HG03442 (cell line): Measurements from ENCODE around the gene NRG3.

Experiments used
- ATAC-seq: cut with Tn5 transposase; IDR thresholded peaks from one replicate; pipeline ENCODE4 v1.9.1; 2021; ENCODE audit warnings: mild to moderate bottlenecking, moderate library complexity; ENCODE audit not compliant: unreplicated experiment

The NRG3 gene

GRCh38 chr10:81882011-81882410 lies 7.0 kb downstream of the NRG3 start:
- no peak for ATAC-seq

- no peak for ATAC-seq
Observed at GRCh38 chr10:81884856-81885255, 9.9 kb downstream of the NRG3 start.

- no peak for ATAC-seq
Observed at GRCh38 chr10:81885491-81885890, 10.5 kb downstream of the NRG3 start.

- no peak for ATAC-seq
Observed at GRCh38 chr10:81886939-81887338, 11.9 kb downstream of the NRG3 start.

GRCh38 chr10:81889181-81889769 lies 14.3 kb downstream of the NRG3 start:
- no peak for ATAC-seq

GRCh38 chr10:81894616-81895015 lies 19.6 kb downstream of the NRG3 start:
- ATAC-seq = no peak

GRCh38 chr10:81898518-81898917 lies 23.5 kb downstream of the NRG3 start:
- no peak for ATAC-seq

- ATAC-seq = no peak
Observed at GRCh38 chr10:81900989-81901388, 26.0 kb downstream of the NRG3 start.

GRCh38 chr10:81903472-81903871 lies 28.5 kb downstream of the NRG3 start:
- ATAC-seq = no peak

GRCh38 chr10:81905161-81905560 lies 30.2 kb downstream of the NRG3 start:
- ATAC-seq = no peak

- no peak for ATAC-seq
Observed at GRCh38 chr10:81909453-81909852, 34.5 kb downstream of the NRG3 start.

- ATAC-seq = no peak
Observed at GRCh38 chr10:81911328-81911727, 36.3 kb downstream of the NRG3 start.

- no peak for ATAC-seq
Observed at GRCh38 chr10:81914736-81915503, 39.9 kb downstream of the NRG3 start.

GRCh38 chr10:81915504-81915897 lies 40.5 kb downstream of the NRG3 start:
- ATAC-seq = no peak

GRCh38 chr10:81917666-81918065 lies 42.7 kb downstream of the NRG3 start:
- ATAC-seq = no peak

- ATAC-seq = no peak
Observed at GRCh38 chr10:81918766-81919165, 43.8 kb downstream of the NRG3 start.

- ATAC-seq = no peak
Observed at GRCh38 chr10:81920213-81920829, 45.3 kb downstream of the NRG3 start.

- no peak for ATAC-seq
Observed at GRCh38 chr10:81928119-81928518, 53.1 kb downstream of the NRG3 start.

GRCh38 chr10:81943583-81943982 lies 68.6 kb downstream of the NRG3 start:
- no peak for ATAC-seq

GRCh38 chr10:81944609-81945008 lies 69.6 kb downstream of the NRG3 start:
- ATAC-seq = no peak

GRCh38 chr10:81949283-81949682 lies 74.3 kb downstream of the NRG3 start:
- no peak for ATAC-seq

- no peak for ATAC-seq
Observed at GRCh38 chr10:81950358-81950757, 75.4 kb downstream of the NRG3 start.
